Measurements from ENCODE around the gene SLAMF9. TPM values are rescaled to one million over a fixed set of nuclear protein-coding genes. Genes with fewer than 3 reads are reported as not detected.
A peak's percentile ranks its signal among the peaks of the same experiment; 100 is the strongest.

SLAMF9 gene
- total RNA-seq, 1 donor from 2014 or later = 0.43 TPM

- Histone ChIP-seq H4K20me1 (ENCODE audit: insufficient read depth, low read length) (peaks cover 25% of the 10 kb centered on the region), H3K9ac (ENCODE audit: low read length) (no peak overlapping the region), H3K27ac (ENCODE audit: low read depth, low read length) (no peak overlapping the region), H3K4me2 (ENCODE audit: low read length) (no peak overlapping the region), H3K27me3 (ENCODE audit: insufficient read depth, low read length) (no peaks in the 10 kb centered on the region), H3K79me2 (ENCODE audit: insufficient read depth, low read length) (peaks cover 17% of the 10 kb centered on the region), H3K4me3 (ENCODE audit: insufficient read depth, low read depth, low read length) (no peak overlapping the region), H2AFZ (ENCODE audit: low read depth, low read length) (no peak overlapping the region), H3K4me1 (ENCODE audit: insufficient read depth, low read length) (peaks cover 64% of the 10 kb centered on the region), H3K9me3 (ENCODE audit: insufficient read depth, low read depth, low read length) (no peaks in the 10 kb centered on the region), H3K36me3 (ENCODE audit: insufficient read depth, low read length) (peaks cover 17% of the 10 kb centered on the region)
- FAIRE-seq (no peak), DNase-seq (ENCODE audit: low read depth) (no peak)
- no peak for TF ChIP-seq CTCF (IDR thresholded peaks at IDR 0.05; ENCODE audit: insufficient read depth, low read depth, low read length)
- TF ChIP-seq EZH2 (IDR thresholded peaks at IDR 0.05; ENCODE audit: insufficient read depth, low read length) = no peak
- H3K27me3 Mint-ChIP-seq (ENCODE audit: low read depth, unreplicated experiment) = no peaks in the 10 kb centered on the region
- H3K4me1 Mint-ChIP-seq (ENCODE audit: low read depth, unreplicated experiment) = peaks cover 87% of the 10 kb centered on the region
- peak overlapping the region; percentile 46 for H3K4me3 Mint-ChIP-seq (ENCODE audit: unreplicated experiment)
- H3K27ac Mint-ChIP-seq (ENCODE audit: unreplicated experiment) = peak overlapping the region; percentile 70
- H3K9me3 Mint-ChIP-seq (ENCODE audit: unreplicated experiment) = no peaks in the 10 kb centered on the region
- peaks cover 16% of the 10 kb centered on the region for H3K36me3 Mint-ChIP-seq (ENCODE audit: low read depth, unreplicated experiment)
Measured at GRCh38 chr1:159914252-159915018, 39.6 kb downstream of the SLAMF9 start.

- Histone ChIP-seq H3K9me3 (ENCODE audit: insufficient read depth, low read depth, low read length) (no peaks in the 10 kb centered on the region), H3K4me2 (ENCODE audit: low read length) (no peak overlapping the region), H4K20me1 (ENCODE audit: insufficient read depth, low read length) (peaks cover 16% of the 10 kb centered on the region), H3K27me3 (ENCODE audit: insufficient read depth, low read length) (no peaks in the 10 kb centered on the region), H3K79me2 (ENCODE audit: insufficient read depth, low read length) (peaks cover 9% of the 10 kb centered on the region), H3K4me1 (ENCODE audit: insufficient read depth, low read length) (peaks cover 69% of the 10 kb centered on the region), H3K36me3 (ENCODE audit: insufficient read depth, low read length) (peaks cover 8% of the 10 kb centered on the region), H3K4me3 (ENCODE audit: insufficient read depth, low read depth, low read length) (no peak overlapping the region), H2AFZ (ENCODE audit: low read depth, low read length) (no peak overlapping the region), H3K27ac (ENCODE audit: low read depth, low read length) (no peak overlapping the region), H3K9ac (ENCODE audit: low read length) (no peak overlapping the region)
- FAIRE-seq (no peak), DNase-seq (ENCODE audit: low read depth) (no peak)
- H3K9me3 Mint-ChIP-seq (ENCODE audit: unreplicated experiment) = no peaks in the 10 kb centered on the region
- H3K27me3 Mint-ChIP-seq (ENCODE audit: low read depth, unreplicated experiment) = no peaks in the 10 kb centered on the region
- peaks cover 89% of the 10 kb centered on the region for H3K4me1 Mint-ChIP-seq (ENCODE audit: low read depth, unreplicated experiment)
- peaks cover 12% of the 10 kb centered on the region for H3K36me3 Mint-ChIP-seq (ENCODE audit: low read depth, unreplicated experiment)
- no peak overlapping the region for H3K4me3 Mint-ChIP-seq (ENCODE audit: unreplicated experiment)
- peak overlapping the region; percentile 99 for H3K27ac Mint-ChIP-seq (ENCODE audit: unreplicated experiment)
- no peak for TF ChIP-seq EZH2 (IDR thresholded peaks at IDR 0.05; ENCODE audit: insufficient read depth, low read length)
- TF ChIP-seq CTCF (IDR thresholded peaks at IDR 0.05; ENCODE audit: insufficient read depth, low read depth, low read length) = no peak
Measured at GRCh38 chr1:159913451-159914192, 40.4 kb downstream of the SLAMF9 start.

All from astrocyte (in vitro differentiated cells and primary cell).